GM12892 (cell line): Measurements from ENCODE around the gene MEX3D.

Source experiments
- POLR2A ChIP-seq: IDR thresholded peaks from 2 replicates; pipeline ENCODE4 v1.6.1; 2011; ENCODE audit warnings: low read depth, low read length, control low read depth
- POLR2AphosphoS5 ChIP-seq: IDR thresholded peaks from 2 replicates; pipeline ENCODE4 v1.6.1; 2011; ENCODE audit warnings: low read depth, low read length, control low read depth
- TAF1 ChIP-seq: IDR thresholded peaks from 2 replicates; pipeline ENCODE4 v1.6.1; 2011; ENCODE audit warnings: low read depth, mild to moderate bottlenecking, control low read depth, low read length, borderline replicate concordance

- TF ChIP-seq POLR2A: peak; percentile 74
- no peak for TF ChIP-seq TAF1
- TF ChIP-seq POLR2AphosphoS5: peak; percentile 71; the same call in 1 of the 2 replicates
These were observed 37.4 kb upstream of the MEX3D start, which contains the start of gene UQCR11 for GRCh38 chr19:1605236-1606137.
